HG02759 (cell line): ENCODE data around the gene SYT2.
"Not testable (repeated sequence)": the region's sequence is repeated elsewhere in the genome, so short reads cannot be mapped to it uniquely, and the experiment has no call there.

Experiments used
- ATAC-seq: cut with Tn5 transposase; IDR thresholded peaks from one replicate; pipeline ENCODE4 v1.9.1; 2021; ENCODE audit warnings: mild to moderate bottlenecking, moderate library complexity; ENCODE audit not compliant: unreplicated experiment

SYT2 gene

GRCh38 chr1:202553560-202554038 lies 156.7 kb downstream of the SYT2 start:
- ATAC-seq, result peak; percentile 48

DNA sequence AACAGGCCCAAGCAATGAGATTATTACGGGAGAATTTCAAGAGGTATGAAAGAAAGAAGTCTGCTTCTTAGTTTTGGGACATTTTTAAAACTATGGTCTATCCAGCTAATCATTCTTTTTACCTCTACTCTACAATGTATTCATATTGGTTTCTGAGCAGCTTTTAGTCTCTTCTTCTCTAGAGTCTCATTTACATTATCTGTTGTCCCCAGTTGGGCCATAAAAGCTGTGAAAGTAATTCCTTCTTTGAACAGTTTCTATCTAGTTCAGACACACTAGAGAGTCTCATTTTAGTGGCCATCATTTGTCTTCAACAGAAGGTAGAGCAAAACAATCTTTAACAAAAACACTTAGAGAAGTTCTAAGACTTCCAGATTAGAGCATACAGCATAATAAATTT lies 157.2 kb downstream of the SYT2 start:
- not testable (repeated sequence) for ATAC-seq

GRCh38 chr1:202552615-202553014 lies 157.6 kb downstream of the SYT2 start:
- not testable (repeated sequence) for ATAC-seq

- ATAC-seq, result no peak
Measured at GRCh38 chr1:202551683-202552082, 158.6 kb downstream of the SYT2 start.

GRCh38 chr1:202550088-202550487 lies 160.2 kb downstream of the SYT2 start:
- not testable (repeated sequence) for ATAC-seq

GRCh38 chr1:202547215-202547614 lies 163.0 kb downstream of the SYT2 start:
- ATAC-seq, result no peak

GRCh38 chr1:202546796-202547195 lies 163.5 kb downstream of the SYT2 start:
- peak; percentile 83 for ATAC-seq

DNA sequence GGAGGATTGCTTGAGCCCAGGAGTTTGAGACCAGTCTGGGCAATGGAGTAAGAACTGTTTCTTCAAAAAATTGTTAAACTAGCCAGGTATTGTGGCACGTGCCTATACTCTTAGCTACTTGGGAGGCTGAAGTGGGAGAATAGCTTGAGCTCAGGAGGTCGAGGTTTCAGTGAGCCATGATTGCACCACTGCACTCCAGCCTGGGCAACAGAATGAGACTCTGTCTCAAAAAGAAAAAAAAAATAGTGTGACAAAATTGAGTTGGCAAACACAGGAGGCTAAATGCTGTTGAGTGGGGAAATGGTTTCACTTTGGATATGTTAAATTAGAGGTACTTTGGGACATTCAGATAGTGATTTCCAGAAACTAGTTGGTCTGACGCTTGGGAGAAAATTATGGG lies 163.9 kb downstream of the SYT2 start:
- peak; percentile 24 for ATAC-seq

DNA sequence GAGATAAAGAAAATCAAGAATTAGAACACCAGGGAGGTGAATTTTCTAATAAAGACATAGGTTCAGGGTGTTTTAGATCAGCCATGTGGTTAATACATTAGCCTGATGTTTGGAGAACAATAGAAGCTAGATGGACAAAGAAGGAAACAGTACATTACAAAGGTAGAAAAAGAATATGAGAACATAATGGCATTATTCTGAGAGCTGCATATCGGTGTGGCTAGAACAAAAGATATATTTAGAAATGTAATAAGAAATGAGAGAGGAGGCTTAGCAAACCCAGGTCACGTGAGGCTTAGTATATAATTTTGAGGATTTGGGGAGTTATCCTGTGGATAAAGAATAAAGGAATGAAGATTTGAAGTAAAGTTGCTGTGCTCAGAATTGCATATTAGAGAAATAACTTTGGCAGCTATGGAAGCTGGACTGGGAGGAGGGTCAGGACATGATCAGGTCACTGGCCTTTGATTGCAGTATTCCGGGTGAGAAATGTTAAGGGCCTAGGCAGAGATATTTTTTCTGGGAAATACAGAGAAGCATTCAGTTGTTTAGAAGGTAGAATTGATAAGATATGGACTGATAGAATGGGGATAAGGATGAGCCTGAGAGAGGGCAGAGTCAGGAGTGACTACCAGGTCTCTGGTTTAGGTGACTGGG lies 164.5 kb downstream of the SYT2 start:
- ATAC-seq, result not testable (repeated sequence)

- ATAC-seq, result not testable (repeated sequence)
Measured at GRCh38 chr1:202544766-202545449, 165.3 kb downstream of the SYT2 start.

GRCh38 chr1:202543537-202543936 lies 166.7 kb downstream of the SYT2 start:
- ATAC-seq, result not testable (repeated sequence)

GRCh38 chr1:202542415-202542814 lies 167.8 kb downstream of the SYT2 start:
- ATAC-seq, result not testable (repeated sequence)

- ATAC-seq, result not testable (repeated sequence)
Measured at GRCh38 chr1:202540858-202541257, 169.4 kb downstream of the SYT2 start.
